HepG2 (cell line): Measurements from ENCODE around the gene KLF16. TPM values are rescaled to one million over a fixed set of nuclear protein-coding genes. Genes with fewer than 3 reads are reported as not detected.

ENCODE experiments used
- MIXL1 ChIP-seq: IDR thresholded peaks from 2 replicates; pipeline ENCODE4 v1.6.1; 2016
- RXRB ChIP-seq: IDR thresholded peaks from 2 replicates; pipeline ENCODE4 v1.6.1; 2016; ENCODE audit warnings: borderline replicate concordance, missing genetic modification reagents, missing compliant biosample characterization
- SSRP1 ChIP-seq: IDR thresholded peaks from 2 replicates; pipeline ENCODE4 v1.6.1; 2016; ENCODE audit warnings: control low read depth
- TGIF2 ChIP-seq: IDR thresholded peaks from 2 replicates; pipeline ENCODE4 v1.6.1; 2016; ENCODE audit warnings: control low read depth, missing compliant biosample characterization
- ZFX ChIP-seq: sonication (generic); formaldehyde crosslinking; IDR thresholded peaks from 2 replicates; pipeline ENCODE4 v1.4.0; 2020; ENCODE audit warnings: mild to moderate bottlenecking, low read depth, missing genetic modification reagents, moderate library complexity
- ZNF17 ChIP-seq: sonication (generic); formaldehyde crosslinking; IDR thresholded peaks from 2 replicates; pipeline ENCODE4 v1.5.0; 2020; ENCODE audit warnings: mild to moderate bottlenecking, missing genetic modification reagents
- ZNF235 ChIP-seq: sonication (generic); formaldehyde crosslinking; IDR thresholded peaks from 2 replicates; pipeline ENCODE4 v1.8.1; 2023; ENCODE audit warnings: mild to moderate bottlenecking, missing genetic modification reagents, borderline replicate concordance
- ZNF552 ChIP-seq: sonication (generic); formaldehyde crosslinking; IDR thresholded peaks from 2 replicates; pipeline ENCODE4 v1.9.0; 2022; ENCODE audit warnings: missing genetic modification reagents, mild to moderate bottlenecking, borderline replicate concordance
- ZNF788 ChIP-seq: sonication (generic); formaldehyde crosslinking; IDR thresholded peaks from 2 replicates; pipeline ENCODE4 v1.5.0; 2020; ENCODE audit warnings: mild to moderate bottlenecking, missing genetic modification reagents, borderline replicate concordance
- polyA plus RNA-seq, 8 experiments: library from polyadenylated mRNA; depleted of rRNA in 3 of 8; stranded (reverse) in 7 of 8; unstranded in 1 of 8; fragments of >200 nt; fragmentation: Illumina TruSeq in 4 of 8; extraction: Trizol in 4 of 8; gene quantifications; 2 replicates each; pipeline versions ENCODE4 v1.2.1 to v1.2.3, GENCODE V29; 2011 to 2016; ENCODE audit warnings: low read depth in 4 of 8, missing spikeins in 1 of 8, mixed read lengths in 1 of 8; ENCODE audit not compliant: insufficient read depth in 1 of 8
- total RNA-seq, 5 experiments: library from RNA; depleted of rRNA; stranded (reverse); fragments of >200 nt; fragmentation: Illumina TruSeq; extraction: Trizol; gene quantifications; 2 replicates each; pipeline ENCODE4 v1.2.3, GENCODE V29; 2016; ENCODE audit warnings: low read depth in 1 of 5
- TF ChIP-seq, protein P1 (sequence below): sonication (generic); formaldehyde crosslinking; IDR thresholded peaks from 2 replicates; pipeline ENCODE4 v1.4.0; 2020; ENCODE audit warnings: missing genetic modification reagents
- TF ChIP-seq, protein P2 (sequence below): sonication (generic); formaldehyde crosslinking; IDR thresholded peaks from 2 replicates; pipeline ENCODE4 v1.5.1; 2020; ENCODE audit warnings: missing genetic modification reagents, mild to moderate bottlenecking, borderline replicate concordance
- TF ChIP-seq, protein P3 (sequence below): sonication (generic); formaldehyde crosslinking; IDR thresholded peaks from 2 replicates; pipeline ENCODE4 v1.4.0; 2020; ENCODE audit warnings: mild to moderate bottlenecking, missing genetic modification reagents
- TF ChIP-seq, protein P4 (sequence below): IDR thresholded peaks from 2 replicates; pipeline ENCODE4 v1.6.1; 2018; ENCODE audit warnings: missing genetic modification reagents
- TF ChIP-seq, protein P5 (sequence below): sonication (generic); formaldehyde crosslinking; IDR thresholded peaks from 2 replicates; pipeline ENCODE4 v1.8.0; 2022; ENCODE audit warnings: missing genetic modification reagents, low read depth, mild to moderate bottlenecking, borderline replicate concordance
- TF ChIP-seq, protein P6 (sequence below): IDR thresholded peaks from 2 replicates; pipeline ENCODE4 v1.6.1; 2016; ENCODE audit warnings: missing biosample characterization, missing genetic modification reagents, low read depth
- TF ChIP-seq, protein P7 (sequence below): fragments of 450-650 bp; IDR thresholded peaks from 2 replicates; pipeline ENCODE4 v1.6.1; 2016

KLF16 gene
- total and polyA plus RNA-seq, 2 of the 13 experiments (the other 11 are each of a cell fraction or from before 2014, with no cell fraction given): 3.5 to 6.7 TPM

DNA sequence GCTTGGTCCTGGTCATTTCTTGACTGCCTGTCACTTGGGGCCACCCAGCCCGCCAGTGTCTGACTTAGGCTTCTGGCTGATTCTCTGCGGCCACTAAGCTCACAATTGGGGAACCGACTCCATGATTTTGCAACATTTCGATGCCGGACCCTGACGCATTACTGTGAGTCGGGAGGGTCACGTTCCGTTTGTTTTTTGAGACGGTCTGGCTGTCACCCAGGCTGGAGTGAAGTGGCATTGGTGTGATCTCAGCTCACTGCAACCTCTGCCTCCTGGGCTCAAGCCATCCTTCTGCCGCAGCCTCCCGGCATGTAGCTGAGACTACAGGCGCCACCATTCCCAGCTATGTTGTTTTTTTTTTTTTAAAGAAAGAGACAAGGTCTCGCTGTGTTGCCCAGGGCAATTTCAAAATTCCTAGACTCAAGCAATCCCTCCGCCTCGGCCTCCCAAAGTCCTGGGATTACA lies 38.6 kb upstream of the KLF16 start (continued):
- TF ChIP-seq ZNF788 (CRISPR knock-in tag) (peak; percentile 52; the same call in 1 of the 2 replicates), TGIF2 (CRISPR knock-in tag) (0 out of 2 replicates have a peak, but pooled peaks have one; percentile 43), SSRP1 (CRISPR knock-in tag) (no peak), RXRB (CRISPR knock-in tag) (no peak), ZNF552 (no peak), MIXL1 (CRISPR knock-in tag) (no peak), ZNF235 (no peak), ZNF17 (CRISPR knock-in tag) (no peak), ZFX (CRISPR knock-in tag) (no peak)
- TF ChIP-seq, protein P1, sequence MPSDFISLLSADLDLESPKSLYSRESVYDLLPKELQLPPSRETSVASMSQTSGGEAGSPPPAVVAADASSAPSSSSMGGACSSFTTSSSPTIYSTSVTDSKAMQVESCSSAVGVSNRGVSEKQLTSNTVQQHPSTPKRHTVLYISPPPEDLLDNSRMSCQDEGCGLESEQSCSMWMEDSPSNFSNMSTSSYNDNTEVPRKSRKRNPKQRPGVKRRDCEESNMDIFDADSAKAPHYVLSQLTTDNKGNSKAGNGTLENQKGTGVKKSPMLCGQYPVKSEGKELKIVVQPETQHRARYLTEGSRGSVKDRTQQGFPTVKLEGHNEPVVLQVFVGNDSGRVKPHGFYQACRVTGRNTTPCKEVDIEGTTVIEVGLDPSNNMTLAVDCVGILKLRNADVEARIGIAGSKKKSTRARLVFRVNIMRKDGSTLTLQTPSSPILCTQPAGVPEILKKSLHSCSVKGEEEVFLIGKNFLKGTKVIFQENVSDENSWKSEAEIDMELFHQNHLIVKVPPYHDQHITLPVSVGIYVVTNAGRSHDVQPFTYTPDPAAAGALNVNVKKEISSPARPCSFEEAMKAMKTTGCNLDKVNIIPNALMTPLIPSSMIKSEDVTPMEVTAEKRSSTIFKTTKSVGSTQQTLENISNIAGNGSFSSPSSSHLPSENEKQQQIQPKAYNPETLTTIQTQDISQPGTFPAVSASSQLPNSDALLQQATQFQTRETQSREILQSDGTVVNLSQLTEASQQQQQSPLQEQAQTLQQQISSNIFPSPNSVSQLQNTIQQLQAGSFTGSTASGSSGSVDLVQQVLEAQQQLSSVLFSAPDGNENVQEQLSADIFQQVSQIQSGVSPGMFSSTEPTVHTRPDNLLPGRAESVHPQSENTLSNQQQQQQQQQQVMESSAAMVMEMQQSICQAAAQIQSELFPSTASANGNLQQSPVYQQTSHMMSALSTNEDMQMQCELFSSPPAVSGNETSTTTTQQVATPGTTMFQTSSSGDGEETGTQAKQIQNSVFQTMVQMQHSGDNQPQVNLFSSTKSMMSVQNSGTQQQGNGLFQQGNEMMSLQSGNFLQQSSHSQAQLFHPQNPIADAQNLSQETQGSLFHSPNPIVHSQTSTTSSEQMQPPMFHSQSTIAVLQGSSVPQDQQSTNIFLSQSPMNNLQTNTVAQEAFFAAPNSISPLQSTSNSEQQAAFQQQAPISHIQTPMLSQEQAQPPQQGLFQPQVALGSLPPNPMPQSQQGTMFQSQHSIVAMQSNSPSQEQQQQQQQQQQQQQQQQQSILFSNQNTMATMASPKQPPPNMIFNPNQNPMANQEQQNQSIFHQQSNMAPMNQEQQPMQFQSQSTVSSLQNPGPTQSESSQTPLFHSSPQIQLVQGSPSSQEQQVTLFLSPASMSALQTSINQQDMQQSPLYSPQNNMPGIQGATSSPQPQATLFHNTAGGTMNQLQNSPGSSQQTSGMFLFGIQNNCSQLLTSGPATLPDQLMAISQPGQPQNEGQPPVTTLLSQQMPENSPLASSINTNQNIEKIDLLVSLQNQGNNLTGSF: 0 out of 2 replicates have a peak, but pooled peaks have one; percentile 25
- TF ChIP-seq, protein P2, sequence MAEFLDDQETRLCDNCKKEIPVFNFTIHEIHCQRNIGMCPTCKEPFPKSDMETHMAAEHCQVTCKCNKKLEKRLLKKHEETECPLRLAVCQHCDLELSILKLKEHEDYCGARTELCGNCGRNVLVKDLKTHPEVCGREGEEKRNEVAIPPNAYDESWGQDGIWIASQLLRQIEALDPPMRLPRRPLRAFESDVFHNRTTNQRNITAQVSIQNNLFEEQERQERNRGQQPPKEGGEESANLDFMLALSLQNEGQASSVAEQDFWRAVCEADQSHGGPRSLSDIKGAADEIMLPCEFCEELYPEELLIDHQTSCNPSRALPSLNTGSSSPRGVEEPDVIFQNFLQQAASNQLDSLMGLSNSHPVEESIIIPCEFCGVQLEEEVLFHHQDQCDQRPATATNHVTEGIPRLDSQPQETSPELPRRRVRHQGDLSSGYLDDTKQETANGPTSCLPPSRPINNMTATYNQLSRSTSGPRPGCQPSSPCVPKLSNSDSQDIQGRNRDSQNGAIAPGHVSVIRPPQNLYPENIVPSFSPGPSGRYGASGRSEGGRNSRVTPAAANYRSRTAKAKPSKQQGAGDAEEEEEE (CRISPR knock-in tag): no peak
- TF ChIP-seq, protein P3, sequence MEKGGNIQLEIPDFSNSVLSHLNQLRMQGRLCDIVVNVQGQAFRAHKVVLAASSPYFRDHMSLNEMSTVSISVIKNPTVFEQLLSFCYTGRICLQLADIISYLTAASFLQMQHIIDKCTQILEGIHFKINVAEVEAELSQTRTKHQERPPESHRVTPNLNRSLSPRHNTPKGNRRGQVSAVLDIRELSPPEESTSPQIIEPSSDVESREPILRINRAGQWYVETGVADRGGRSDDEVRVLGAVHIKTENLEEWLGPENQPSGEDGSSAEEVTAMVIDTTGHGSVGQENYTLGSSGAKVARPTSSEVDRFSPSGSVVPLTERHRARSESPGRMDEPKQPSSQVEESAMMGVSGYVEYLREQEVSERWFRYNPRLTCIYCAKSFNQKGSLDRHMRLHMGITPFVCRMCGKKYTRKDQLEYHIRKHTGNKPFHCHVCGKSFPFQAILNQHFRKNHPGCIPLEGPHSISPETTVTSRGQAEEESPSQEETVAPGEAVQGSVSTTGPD: no peak
- TF ChIP-seq, protein P4, sequence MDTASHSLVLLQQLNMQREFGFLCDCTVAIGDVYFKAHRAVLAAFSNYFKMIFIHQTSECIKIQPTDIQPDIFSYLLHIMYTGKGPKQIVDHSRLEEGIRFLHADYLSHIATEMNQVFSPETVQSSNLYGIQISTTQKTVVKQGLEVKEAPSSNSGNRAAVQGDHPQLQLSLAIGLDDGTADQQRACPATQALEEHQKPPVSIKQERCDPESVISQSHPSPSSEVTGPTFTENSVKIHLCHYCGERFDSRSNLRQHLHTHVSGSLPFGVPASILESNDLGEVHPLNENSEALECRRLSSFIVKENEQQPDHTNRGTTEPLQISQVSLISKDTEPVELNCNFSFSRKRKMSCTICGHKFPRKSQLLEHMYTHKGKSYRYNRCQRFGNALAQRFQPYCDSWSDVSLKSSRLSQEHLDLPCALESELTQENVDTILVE (CRISPR knock-in tag): peak; percentile 15; the same call in 1 of the 2 replicates
- TF ChIP-seq, protein P5, sequence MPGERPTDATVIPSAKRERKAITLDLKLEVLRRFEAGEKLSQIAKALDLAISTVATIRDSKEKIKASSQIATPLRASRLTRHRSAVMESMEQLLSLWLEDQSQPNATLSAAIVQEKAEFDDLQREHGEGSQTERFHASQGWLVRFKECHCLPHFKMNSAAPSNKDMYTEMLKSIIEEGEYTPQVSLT (CRISPR knock-in tag): no peak
- TF ChIP-seq, protein P6, sequence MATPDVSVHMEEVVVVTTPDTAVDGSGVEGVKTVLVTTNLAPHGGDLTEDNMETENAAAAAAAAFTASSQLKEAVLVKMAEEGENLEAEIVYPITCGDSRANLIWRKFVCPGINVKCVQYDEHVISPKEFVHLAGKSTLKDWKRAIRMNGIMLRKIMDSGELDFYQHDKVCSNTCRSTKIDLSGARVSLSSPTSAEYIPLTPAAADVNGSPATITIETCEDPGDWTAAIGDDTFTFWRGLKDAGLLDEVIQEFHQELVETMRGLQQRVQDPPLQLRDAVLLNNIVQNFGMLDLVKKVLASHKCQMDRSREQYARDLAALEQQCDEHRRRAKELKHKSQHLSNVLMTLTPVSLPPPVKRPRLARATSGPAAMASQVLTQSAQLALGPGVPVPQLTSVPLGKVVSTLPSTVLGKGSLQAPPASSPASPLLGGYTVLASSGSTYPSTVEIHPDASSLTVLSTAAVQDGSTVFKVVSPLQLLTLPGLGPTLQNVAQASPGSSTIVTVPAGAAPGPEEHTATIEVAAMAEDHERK (CRISPR knock-in tag): no peak
- TF ChIP-seq, protein P7, sequence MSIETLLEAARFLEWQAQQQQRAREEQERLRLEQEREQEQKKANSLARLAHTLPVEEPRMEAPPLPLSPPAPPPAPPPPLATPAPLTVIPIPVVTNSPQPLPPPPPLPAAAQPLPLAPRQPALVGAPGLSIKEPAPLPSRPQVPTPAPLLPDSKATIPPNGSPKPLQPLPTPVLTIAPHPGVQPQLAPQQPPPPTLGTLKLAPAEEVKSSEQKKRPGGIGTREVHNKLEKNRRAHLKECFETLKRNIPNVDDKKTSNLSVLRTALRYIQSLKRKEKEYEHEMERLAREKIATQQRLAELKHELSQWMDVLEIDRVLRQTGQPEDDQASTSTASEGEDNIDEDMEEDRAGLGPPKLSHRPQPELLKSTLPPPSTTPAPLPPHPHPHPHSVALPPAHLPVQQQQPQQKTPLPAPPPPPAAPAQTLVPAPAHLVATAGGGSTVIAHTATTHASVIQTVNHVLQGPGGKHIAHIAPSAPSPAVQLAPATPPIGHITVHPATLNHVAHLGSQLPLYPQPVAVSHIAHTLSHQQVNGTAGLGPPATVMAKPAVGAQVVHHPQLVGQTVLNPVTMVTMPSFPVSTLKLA: no peak
